Measurements from ENCODE around the gene PSMD1.
"Not testable (repeated sequence)": the region's sequence is repeated elsewhere in the genome, so short reads cannot be mapped to it uniquely, and the experiment has no call there.

- TF ChIP-seq, protein P1, sequence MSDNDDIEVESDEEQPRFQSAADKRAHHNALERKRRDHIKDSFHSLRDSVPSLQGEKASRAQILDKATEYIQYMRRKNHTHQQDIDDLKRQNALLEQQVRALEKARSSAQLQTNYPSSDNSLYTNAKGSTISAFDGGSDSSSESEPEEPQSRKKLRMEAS (IDR thresholded peaks at IDR 0.05), result not testable (repeated sequence)
- not testable (repeated sequence) for TF ChIP-seq CTCF (IDR thresholded peaks at IDR 0.05 in 2 of 3, conservative IDR thresholded peaks at IDR 0.05 in 1 of 3; ENCODE audit: borderline replicate concordance in 1 of 3, insufficient read depth in 1 of 3, low read depth in 2 of 3, low read length in 2 of 3); EZH2phosphoT487 (IDR thresholded peaks at IDR 0.05; ENCODE audit: borderline replicate concordance); ZNF274 (IDR thresholded peaks at IDR 0.05; ENCODE audit: low read depth, low read length)
Observed at GRCh38 chr2:231025059-231025458, 31.6 kb upstream of the PSMD1 start.
